CD4-positive, alpha-beta T cell treated with Interleukin-15 for 1 hour (primary cell): ENCODE data around the gene PLEKHH1.
"Not testable (repeated sequence)": the region's sequence is repeated elsewhere in the genome, so short reads cannot be mapped to it uniquely, and the experiment has no call there.

Experiments
- DNase-seq: peaks from one replicate; pipeline ENCODE4 v3.0.0-alpha.2; 2020

PLEKHH1 gene

DNA sequence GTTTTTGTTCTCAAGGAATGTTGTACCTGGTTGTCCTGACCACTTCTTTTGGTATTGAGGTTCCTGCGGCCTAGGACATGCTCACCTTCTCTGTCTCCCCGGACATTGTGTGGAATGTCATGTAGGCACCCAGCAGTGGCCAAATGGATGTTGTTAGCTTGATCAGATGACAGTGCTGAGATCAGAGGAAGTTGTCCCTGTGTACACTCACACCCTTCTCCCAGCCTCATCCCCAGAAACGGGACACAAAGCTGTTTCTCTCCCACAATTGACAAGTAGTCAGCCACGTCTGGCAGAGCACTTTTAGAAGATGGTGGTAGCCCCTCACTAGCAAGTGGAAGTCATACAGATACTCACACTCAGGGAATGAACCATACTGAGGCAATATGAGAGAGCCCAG is 3.0 kb downstream of the PLEKHH1 start:
- no peak for DNase-seq

GRCh38 chr14:67537736-67538135 is 4.6 kb downstream of the PLEKHH1 start:
- DNase-seq = no peak

DNA sequence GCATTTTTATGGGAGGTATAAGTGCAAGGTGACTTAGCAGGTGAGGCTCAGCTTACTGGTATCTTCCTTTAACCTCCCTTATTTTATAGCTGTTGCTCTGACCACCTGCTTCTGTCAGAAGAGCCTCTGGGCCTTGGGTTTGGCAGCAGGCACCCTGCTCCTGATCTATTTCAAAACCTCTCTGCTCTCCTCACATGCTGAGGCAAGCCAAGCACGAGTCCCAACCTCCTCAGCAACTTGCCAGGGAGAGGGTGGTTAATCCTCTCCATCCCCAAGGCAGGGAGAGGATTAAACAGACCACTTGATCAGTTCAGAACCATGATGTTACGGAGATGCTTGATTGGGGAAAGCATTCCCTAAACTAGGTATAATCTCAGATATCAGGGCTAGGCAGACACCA is 5.4 kb downstream of the PLEKHH1 start:
- DNase-seq = no peak

DNA sequence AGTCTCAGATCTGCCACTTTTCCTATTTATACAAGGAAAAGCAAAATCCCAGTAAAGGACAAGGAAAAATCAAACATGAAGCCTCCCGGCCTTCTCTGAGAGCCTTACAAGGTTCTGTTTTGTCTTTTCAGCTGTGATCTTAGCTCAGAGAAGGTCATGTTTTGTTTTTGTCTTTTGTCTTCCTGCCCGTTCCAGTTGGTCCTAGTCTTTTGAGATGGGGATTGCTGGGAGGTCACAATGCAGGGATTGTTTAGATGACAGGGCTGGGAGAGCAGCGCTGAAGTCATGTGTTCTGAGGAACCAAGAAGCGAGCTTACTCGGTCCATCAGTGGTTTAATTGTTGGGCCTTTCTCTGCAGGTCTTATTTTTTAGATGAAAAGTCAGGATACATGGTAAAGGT is 6.0 kb downstream of the PLEKHH1 start:
- no peak for DNase-seq

- no peak for DNase-seq
Measured at GRCh38 chr14:67541448-67542387, 8.6 kb downstream of the PLEKHH1 start.

GRCh38 chr14:67542620-67543019 is 9.5 kb downstream of the PLEKHH1 start:
- not testable (repeated sequence) for DNase-seq

GRCh38 chr14:67544590-67544989 is 11.5 kb downstream of the PLEKHH1 start:
- DNase-seq = no peak

GRCh38 chr14:67547224-67547780 is 14.2 kb downstream of the PLEKHH1 start:
- DNase-seq = no peak

DNA sequence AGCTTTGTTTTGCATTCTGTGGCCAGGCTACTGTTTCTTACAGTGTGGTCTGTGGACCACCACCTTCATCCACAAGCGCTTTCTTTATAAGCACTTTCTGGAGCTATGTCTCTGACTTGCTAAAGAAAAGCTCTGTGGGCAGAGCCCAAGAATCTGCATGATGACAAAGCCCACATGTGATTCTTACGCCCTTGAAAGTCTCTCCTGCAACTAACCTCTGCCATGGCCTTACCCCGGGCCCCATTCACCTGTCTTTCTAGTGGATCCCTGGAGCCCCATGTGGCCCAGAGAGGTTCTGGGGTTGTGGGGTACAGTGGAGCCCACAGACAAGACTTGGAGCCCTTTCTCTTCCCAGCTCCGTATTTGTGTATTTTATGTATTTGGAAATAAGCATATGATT is 16.6 kb downstream of the PLEKHH1 start:
- DNase-seq = no peak

DNA sequence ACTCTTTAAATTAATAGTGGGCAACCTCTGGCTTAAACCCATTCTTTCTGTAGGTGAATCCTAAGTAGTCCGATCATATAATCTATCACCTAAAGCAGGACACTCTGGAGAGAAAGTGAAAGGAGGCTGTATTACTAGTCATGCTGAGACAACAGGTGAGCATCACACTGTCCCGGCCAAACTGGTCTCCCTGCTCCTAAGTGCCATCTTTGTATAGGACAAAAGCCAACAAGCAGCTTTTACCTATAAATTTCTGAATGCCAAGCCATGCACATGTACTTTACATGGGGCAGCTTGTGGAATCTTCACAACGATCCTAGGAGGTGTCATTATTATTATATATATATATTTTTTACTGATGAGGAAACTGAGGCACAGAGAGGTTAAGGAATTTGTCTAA is 18.0 kb downstream of the PLEKHH1 start:
- DNase-seq = no peak

DNA sequence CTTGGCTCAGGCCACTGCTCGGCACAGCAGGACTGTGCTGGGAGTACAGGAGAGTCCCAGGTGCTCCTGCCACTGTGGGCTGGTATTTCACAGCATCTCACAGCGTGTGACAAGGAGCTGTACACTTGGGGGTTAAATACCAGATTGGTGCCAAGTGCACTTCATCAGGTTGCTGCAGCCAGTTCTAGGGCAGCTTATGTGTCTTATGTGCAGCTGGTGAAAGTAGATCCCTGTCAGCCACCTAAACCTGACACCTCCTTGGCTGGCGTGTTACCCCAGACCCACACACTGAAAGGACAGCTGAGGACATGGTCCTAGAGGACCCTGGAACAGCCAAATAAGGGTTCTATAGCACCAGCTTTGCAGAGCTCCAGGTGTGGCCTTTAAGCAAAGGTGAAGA is 18.9 kb downstream of the PLEKHH1 start:
- no peak for DNase-seq

DNA sequence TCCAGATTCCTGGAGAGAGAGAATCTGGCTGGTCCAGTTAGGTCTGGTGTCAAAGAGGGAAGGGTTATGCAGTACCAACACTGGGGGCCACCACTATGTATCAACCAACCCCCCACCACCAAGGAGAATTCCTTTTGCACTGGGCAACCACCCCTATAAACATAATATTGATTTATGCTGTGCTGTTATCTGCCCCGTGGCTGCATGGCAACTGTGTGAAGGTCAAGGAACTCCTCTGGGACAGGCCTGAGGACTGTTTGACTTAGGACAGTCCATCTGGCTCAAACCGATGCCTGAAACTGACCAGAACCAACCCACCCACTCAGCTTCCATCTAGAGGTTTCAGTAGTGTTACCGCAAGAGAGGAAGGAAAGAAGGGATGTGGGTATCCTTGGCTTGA is 20.5 kb downstream of the PLEKHH1 start:
- DNase-seq = no peak

DNA sequence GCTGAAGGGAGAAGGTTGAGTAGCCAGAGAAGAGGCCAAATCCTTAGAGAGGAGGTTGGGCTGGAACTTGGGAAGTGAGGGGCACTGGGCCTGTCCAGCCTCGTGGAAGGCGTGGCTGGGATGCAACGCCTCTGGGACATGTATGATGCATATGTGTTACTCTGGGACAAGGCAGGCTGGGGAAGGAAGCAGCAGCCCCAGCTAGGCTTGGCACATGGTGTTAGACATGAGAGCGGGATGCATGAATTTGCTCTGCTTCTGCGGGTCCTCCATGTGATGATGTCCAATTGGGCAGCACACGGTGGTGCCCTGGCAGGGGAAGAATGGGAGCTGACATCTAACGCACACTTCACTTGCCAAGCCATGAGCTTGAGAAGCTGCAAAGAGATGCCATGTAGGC is 21.3 kb downstream of the PLEKHH1 start:
- no peak for DNase-seq

DNA sequence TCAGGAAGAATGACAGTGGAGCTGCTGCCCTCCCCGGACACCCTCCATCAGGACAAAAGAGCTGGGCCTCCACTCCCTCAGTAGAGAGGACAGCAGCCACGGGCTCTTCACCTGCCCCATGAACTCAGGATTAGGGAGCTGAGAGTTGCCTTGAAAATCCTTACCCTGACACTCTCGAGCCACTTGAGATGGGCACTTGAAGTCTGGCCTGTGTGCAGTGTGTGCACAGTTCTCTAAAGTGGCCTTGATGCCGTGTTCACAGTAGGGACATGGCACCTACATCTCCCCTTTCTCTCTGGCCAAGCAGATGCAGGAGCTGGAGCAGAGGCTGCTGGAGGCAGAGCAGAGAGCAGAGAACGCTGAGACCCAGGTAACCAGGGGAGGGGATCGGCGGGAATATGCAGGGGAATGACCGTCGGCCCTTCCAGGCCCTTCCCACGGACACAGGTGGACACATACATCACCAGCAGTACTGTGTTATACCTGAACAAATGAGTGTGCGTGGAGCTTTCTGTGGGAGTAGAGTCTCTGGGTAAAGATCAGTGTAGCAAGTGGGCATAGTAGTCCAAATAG is 22.5 kb downstream of the PLEKHH1 start:
- DNase-seq = no peak

DNA sequence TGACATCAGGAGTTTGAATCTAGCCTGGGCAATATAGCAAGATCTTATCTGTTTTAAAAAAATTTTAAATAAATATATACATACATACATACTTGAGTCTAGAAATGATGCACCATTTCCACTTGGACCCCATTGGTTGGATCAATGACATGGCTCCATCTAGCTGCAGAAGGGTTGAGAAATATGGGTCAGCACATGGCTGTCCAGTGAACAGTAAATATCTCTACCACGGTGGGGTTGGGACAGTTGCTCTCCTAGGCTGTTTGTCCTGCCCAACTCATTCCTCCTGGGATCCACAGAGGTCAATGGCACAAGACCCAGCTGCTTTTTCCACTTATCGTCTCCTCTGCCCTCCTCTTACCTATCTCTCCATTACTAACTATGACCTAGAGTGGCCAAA is 23.6 kb downstream of the PLEKHH1 start:
- DNase-seq = no peak

- DNase-seq = no peak
Measured at GRCh38 chr14:67557118-67557517, 24.0 kb downstream of the PLEKHH1 start.

DNA sequence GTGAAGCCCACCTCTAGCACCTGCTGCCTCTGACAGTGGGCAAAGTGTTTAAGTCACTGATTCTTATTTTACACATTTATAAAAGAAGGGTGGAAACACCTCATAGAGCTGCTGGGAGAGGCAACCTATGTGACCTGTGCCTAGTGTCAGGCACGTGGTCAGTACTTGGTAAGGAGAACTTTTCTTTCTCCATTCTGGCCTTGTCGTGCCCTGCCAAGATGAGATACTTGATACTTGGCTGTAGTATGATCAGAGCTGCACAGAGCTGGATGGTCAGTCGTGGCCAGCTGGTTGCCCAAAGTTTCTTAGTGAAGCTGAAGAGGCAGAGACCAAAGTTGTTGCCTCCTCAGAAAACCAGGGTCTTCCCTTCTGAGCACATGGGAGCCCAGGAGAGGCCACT is 24.6 kb downstream of the PLEKHH1 start:
- DNase-seq = no peak

- no peak for DNase-seq
Measured at GRCh38 chr14:67559639-67560038, 26.5 kb downstream of the PLEKHH1 start.

DNA sequence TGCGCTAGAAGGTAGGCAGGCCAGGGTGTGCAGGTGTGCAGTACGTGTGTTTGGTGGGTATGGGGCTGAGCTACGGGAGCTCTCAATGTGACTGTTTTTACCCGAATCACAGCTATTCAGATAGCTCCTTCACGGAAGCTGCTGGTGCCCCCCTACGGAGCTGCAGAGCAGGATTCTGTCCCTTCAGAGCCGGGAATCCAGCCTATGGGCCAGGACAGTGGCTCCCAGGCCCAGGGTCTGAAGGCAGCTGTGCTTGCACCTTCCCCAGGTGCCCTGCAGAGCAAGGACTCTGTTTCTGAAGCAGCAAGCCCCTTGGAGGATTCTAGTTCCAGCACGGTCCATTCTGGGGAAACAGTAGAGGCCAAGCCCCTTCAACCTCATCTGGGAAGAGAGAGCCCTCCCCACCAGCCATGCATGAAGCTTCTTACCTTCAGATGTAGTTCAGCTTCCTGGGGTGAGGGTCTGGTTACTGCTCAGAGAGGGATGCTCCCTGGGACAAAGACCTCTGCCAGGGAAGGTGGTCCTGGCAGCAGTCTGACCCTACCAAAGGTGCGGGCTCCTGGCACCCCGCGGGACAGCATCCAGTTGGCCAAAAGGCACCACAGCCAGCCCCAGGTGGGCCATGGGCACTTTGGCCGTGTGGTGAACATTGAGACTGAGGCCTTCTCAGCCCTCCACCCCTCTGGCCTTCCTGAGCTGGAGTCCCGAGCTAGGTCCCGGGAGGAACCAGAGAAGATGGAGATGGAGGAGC is 29.1 kb downstream of the PLEKHH1 start:
- no peak for DNase-seq

- DNase-seq = no peak
Measured at GRCh38 chr14:67562776-67563150, 29.7 kb downstream of the PLEKHH1 start.

GRCh38 chr14:67564236-67564635 is 31.1 kb downstream of the PLEKHH1 start:
- no peak for DNase-seq

GRCh38 chr14:67566908-67567307 is 33.8 kb downstream of the PLEKHH1 start:
- no peak for DNase-seq

- DNase-seq = no peak
Measured at GRCh38 chr14:67567654-67568053, 34.6 kb downstream of the PLEKHH1 start.
